Putamen (tissue), 1 donor: Measurements from ENCODE around the gene SAPCD1.
"Not testable (repeated sequence)": the region's sequence is repeated elsewhere in the genome, so short reads cannot be mapped to it uniquely, and the experiment has no call there.

Experiments
- DNase-seq: peaks from one replicate; pipeline ENCODE4 v3.0.0-alpha.2; 2016; ENCODE audit warnings: low spot score

Gene SAPCD1

GRCh38 chr6:31778193-31778592, 15.7 kb downstream of the SAPCD1 start:
- DNase-seq, result no peak

- no peak for DNase-seq
Observed at GRCh38 chr6:31778999-31779885, 16.8 kb downstream of the SAPCD1 start.

GRCh38 chr6:31779908-31780307, 17.5 kb downstream of the SAPCD1 start:
- no peak for DNase-seq

GRCh38 chr6:31780507-31781243, 18.2 kb downstream of the SAPCD1 start:
- DNase-seq, result no peak

- DNase-seq, result no peak
Observed at GRCh38 chr6:31781244-31782125, 19.0 kb downstream of the SAPCD1 start.

GRCh38 chr6:31782126-31782855, 19.8 kb downstream of the SAPCD1 start:
- DNase-seq, result no peak

GRCh38 chr6:31784098-31784925, 21.9 kb downstream of the SAPCD1 start:
- no peak for DNase-seq

- no peak for DNase-seq
Observed at GRCh38 chr6:31785475-31785874, 23.0 kb downstream of the SAPCD1 start.

- DNase-seq, result no peak
Observed at GRCh38 chr6:31791324-31792089, 29.1 kb downstream of the SAPCD1 start.

GRCh38 chr6:31792090-31792374, 29.6 kb downstream of the SAPCD1 start:
- no peak for DNase-seq

- no peak for DNase-seq
Observed at GRCh38 chr6:31792761-31793171, 30.3 kb downstream of the SAPCD1 start.

GRCh38 chr6:31793927-31794245, 31.4 kb downstream of the SAPCD1 start:
- DNase-seq, result not testable (repeated sequence)

- DNase-seq, result no peak
Observed at GRCh38 chr6:31794294-31794865, 31.9 kb downstream of the SAPCD1 start.

- DNase-seq, result no peak
Observed at GRCh38 chr6:31794866-31795615, 32.6 kb downstream of the SAPCD1 start.

GRCh38 chr6:31795616-31796298, 33.3 kb downstream of the SAPCD1 start, which contains the start of gene VARS1:
Gene VARS1 (minus strand): TSS chr6:31795752. CDS start chr6:31795217, 535 bp downstream.
- peak; percentile 87 for DNase-seq

- DNase-seq, result no peak
Observed at GRCh38 chr6:31796993-31797385, 34.5 kb downstream of the SAPCD1 start.

- DNase-seq, result no peak
Observed at GRCh38 chr6:31797588-31797987, 35.1 kb downstream of the SAPCD1 start.

GRCh38 chr6:31799781-31800180, 37.3 kb downstream of the SAPCD1 start:
- DNase-seq, result no peak
